Iris pigment epithelial cell (primary cell): ENCODE measurements around the gene TACR1.

Source experiments
- DNase-seq: peaks from one replicate; pipeline ENCODE4 v3.0.0-alpha.2; 2011; ENCODE audit warnings: low read depth

The TACR1 gene

DNA sequence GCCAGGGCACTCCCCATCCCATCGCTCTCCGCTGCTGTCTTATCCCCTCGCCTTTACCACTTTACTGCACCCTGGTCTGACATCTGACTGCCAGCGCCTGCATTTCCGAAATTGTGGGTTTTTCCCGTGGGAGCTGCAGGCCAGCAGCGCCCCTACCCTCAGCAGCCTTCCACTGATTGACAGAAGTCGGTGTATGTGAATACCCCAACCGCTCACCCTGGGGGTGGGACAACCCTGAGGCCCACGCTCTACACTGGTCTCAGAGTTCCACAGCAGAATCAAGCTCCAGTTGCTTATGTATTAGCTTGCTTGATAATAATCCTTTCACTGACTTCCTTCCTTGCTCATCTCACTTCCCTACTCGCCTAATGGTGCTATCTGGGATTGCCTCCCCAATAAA lies 178.8 kb downstream of the TACR1 start:
- DNase-seq: no peak

DNA sequence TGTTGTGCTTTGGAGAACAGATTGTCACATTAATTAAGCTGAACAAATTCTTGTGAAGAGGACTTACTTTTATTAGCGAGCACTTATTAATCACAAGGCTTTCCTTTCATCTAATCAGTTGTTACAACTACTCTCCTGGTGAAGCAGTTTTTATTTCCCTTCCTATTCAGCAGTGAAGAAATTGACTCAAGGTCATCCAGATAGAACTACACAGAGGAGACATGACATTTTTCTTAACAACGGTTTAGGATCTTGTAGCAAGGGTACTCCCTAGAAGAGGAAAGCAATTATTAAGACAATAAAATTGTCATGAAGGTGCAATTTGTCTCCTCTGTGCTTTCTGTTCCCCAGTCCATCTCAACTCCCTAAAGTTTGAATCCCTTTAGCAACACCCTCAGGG lies 179.5 kb downstream of the TACR1 start:
- no peak for DNase-seq

DNA sequence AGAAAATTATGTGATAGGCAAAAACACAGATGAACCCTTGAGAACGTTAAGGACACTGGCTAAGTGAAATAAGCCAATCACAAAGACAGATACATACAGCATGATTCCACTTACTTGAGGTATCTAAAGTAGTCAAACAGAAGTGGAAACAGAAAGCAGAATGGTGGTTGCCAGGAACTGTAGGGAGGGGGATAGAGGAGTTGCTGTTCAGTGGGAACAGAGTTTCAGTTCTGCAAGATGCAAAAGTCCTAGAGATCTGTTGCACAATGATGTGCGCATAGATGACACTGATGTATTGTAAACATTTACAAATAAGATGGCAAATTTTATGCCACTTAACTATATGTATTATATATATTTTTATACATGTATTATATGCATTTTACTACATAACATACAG lies 181.2 kb downstream of the TACR1 start:
- DNase-seq: no peak

DNA sequence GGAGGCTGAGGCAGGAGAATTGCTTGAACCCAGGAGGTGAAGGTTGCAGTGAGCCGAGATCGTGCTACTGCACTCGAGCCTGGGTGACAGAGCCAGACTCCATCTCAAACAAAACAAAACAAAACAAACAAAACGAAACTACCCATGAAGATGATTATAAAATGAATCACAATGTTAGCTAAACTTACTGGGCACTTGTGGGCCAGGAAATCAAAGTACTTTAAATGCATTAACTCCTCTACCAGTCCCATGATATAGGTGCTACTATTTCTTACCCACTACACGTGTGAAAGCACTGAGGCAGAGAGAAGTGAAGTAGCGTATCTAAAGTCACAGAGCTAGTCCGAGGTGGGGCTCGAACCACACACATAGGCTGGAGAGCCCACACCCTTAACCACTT lies 187.2 kb downstream of the TACR1 start:
- no peak for DNase-seq

DNA sequence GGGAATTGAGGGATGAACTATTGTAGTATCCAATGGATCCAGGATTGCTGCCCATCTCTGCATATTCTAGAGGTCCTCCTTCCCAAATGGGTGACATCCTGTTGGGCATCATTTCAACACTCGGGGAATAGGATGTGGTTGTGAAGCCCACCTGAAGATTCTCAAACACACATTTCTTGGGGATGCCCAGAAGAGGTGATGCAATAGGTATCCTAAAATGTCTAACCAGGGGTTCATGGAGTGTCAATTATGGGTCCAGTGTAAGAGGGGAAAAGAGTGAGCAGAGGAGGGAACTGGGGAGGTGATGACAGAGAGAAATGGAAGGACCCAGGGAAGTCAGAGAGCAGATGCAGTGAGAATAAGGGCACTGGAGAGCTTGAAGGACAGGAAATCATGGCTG lies 188.7 kb downstream of the TACR1 start:
- no peak for DNase-seq

DNA sequence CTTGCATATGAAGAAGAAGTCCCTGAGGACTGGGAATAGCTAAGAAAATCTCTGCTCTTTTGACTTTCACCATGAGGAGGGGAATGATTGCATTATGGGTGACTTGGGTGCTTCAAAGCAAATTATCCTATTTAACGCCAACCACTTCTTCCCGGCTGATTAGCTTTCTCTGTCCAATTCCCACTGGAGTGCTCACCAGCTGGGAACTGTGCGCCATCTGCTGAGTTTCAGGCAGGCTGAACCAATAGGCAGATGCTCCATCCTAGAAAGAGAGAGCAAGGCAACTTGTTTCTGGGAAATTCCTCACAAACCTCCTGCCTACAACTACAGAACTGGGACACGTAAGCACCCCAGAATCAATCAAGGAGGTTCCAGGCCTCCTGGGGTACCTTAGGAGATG lies 191.5 kb downstream of the TACR1 start:
- DNase-seq: no peak

DNA sequence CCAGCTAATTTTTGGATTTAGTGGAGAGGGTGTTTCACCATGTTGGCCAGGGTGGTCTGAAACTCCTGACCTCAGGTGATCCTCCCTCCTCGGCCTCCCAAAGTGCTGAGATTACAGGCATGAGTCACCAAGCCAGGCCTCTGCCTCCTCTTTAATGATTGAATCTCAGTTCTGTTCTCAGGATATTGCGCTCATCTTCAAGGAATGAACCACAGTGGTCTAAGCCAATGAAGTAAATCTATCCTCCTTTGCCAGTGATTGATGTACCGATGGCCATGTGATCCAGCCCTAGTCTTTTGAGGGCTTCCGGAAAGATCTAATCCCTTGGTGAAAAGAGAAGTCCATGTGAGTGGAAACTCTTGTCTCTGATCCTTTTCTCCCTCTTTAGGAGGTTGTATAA lies 192.3 kb downstream of the TACR1 start:
- peak; percentile 12 for DNase-seq

DNA sequence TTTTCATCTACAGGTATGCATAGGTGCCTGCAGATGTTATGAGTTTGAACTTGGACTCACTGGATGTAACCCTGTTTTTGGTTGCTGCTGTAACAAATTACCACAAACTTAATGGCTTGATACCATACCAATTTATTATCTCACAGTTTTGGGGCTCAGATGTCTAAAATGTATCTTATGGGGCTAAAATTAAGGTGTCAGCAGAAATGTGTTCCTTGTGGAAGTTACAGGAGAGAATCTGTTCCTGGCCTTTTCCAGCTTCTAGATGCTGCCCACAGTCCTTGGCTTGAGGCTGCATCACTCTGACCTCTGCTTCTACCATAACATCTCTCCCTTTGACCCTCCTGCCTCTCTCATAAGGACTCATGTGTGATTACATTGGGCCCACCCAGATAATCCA lies 193.3 kb downstream of the TACR1 start:
- no peak for DNase-seq

DNA sequence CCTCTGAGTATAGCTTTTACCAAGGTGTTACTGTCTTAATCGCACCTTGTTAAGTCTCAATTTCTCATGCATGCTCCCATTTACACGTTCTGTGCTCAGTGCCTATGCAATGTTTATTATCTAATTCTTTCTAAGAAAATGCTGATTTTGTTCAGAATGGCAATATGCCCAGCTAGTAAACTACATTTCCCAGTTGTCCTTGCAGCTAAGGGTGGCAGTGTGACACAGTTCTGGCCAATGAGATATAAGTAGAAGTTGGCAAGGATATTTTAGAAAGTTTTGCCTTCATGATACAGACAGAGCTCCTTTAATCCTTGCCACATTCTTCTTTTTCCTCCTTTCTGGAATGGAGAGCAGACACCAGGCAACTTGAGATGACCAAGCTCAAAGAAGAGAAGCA lies 195.5 kb downstream of the TACR1 start:
- DNase-seq: peak; percentile 14

DNA sequence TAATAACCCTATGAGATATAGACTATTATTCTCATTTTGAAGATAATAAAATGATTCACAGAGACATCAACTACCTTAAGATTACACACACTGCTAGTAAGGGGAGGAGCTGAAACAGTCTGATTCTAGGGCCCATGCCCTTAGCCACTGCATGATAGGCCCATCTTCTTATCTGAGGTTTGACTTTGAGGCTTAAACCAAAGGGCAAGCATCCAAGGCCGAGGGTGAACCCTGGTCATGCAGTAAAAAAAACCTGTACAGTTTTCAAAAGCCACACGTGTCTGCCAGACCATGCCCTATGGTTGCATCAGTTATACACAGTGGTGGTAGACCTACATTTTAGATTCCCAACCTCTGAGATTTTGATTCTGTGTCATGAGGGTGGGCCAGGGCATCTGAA lies 196.0 kb downstream of the TACR1 start:
- peak; percentile 8 for DNase-seq

DNA sequence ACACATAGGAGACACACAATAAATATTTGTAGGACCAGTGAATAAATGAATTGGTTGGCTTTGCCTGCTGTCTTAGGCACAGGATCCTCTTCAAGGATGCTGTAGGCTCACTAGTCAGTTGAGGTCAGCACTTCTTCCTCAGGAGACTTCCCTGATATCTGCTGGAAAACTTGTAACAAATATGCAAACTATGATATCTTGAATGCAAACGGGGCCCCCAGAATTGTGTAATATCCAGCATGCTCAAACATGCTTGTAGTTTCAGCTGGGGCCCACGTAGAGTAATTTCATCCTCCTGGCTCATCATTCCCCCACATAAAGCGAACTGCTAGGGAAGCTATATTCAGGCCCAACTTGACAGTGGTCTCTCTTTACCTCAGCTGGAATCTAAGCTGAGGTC lies 197.3 kb downstream of the TACR1 start:
- peak; percentile 57 for DNase-seq

DNA sequence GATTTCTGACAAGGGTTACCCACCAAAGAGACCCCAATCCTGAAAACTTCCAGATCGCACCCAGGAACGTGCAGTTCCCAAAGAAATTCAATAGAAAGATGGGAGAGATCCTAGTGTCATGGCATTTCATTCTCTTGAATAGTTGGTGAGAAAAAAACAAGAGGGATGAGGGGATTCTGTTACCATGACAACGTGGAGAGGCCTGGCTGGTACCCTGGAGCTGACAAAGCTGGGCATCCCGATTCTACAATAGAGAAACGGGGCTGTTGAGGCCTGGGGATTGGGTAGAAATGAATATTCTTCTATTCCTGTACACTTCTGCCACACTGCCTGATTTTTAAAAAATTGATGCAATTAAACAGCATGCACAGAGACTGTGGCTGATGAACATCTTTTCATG lies 199.9 kb downstream of the TACR1 start:
- no peak for DNase-seq
